GM12872 (cell line): Measurements from ENCODE around the gene MYOF.

Experiments
- CTCF ChIP-seq: IDR thresholded peaks from 3 replicates; pipeline ENCODE4 v1.5.1; 2011; ENCODE audit warnings: low read depth, mild to moderate bottlenecking, low read length, moderate library complexity; ENCODE audit not compliant: insufficient read depth

The MYOF gene

GRCh38 chr10:93290661-93291354 is 191.3 kb downstream of the MYOF start:
- TF ChIP-seq CTCF: no peak

- TF ChIP-seq CTCF: peak; percentile 82
Observed at GRCh38 chr10:93288679-93289634, 193.2 kb downstream of the MYOF start.

GRCh38 chr10:93287775-93288174 is 194.4 kb downstream of the MYOF start:
- no peak for TF ChIP-seq CTCF

GRCh38 chr10:93281367-93281720 is 200.8 kb downstream of the MYOF start:
- no peak for TF ChIP-seq CTCF

- no peak for TF ChIP-seq CTCF
Observed at GRCh38 chr10:93280699-93281366, 201.3 kb downstream of the MYOF start.

- no peak for TF ChIP-seq CTCF
Observed at GRCh38 chr10:93280121-93280698, 201.9 kb downstream of the MYOF start.

GRCh38 chr10:93277360-93277759 is 204.8 kb downstream of the MYOF start:
- TF ChIP-seq CTCF: no peak
